A549 (cell line): ENCODE data around the gene PNPLA6. TPM values are rescaled to one million over a fixed set of nuclear protein-coding genes. Genes with fewer than 3 reads are reported as not detected.
A peak's percentile ranks its signal among the peaks of the same experiment; 100 is the strongest.

Experiments
- ATAC-seq, 2 experiments: fragments of 200-7000 bp in 1 of 2; fragments of >200 bp in 1 of 2; cut with Nextera tagmentation in 1 of 2; cut with Tn5 transposase in 1 of 2; 3 replicates each; pipeline versions ENCODE4 v1.8.0 to v1.9.1; 2018 to 2020; ENCODE audit warnings: mild to moderate bottlenecking in 1 of 2, moderate library complexity in 1 of 2
- CTCF ChIA-PET: fragments of 300-600 bp; sonication (Branson Sonifier 250); formaldehyde crosslinking; extraction: SDS; loops from one replicate; lab custom pipeline; 2021; ENCODE audit warnings: antibody characterized with exemption, inconsistent platforms; lab: Yijun Ruan, JAX
- POLR2A ChIA-PET: fragments of 350-600 bp; formaldehyde crosslinking; extraction: SDS; loops from one replicate; lab custom pipeline; 2021; ENCODE audit warnings: antibody characterized with exemption, inconsistent platforms; lab: Yijun Ruan, JAX
- DNase-seq, 2 experiments: peaks; one replicate each; pipeline versions ENCODE4 v3.0.0 to v3.0.0-alpha.2; 2011 to 2016; ENCODE audit warnings: low read depth in 1 of 2, low spot score in 1 of 2
- FAIRE-seq: peaks from 2 replicates; lab custom pipeline; 2011; peaks lifted over from hg19 to GRCh38; lab: Jason Lieb, UNC
- H3K27ac ChIP-seq, 2 experiments: fragments of >200 bp; sonication (Bioruptor Twin); formaldehyde crosslinking; 3 replicates each; pipeline ENCODE4 v1.5.1; 2016 to 2017
- H3K4me1 ChIP-seq: fragments of >200 bp; sonication (Bioruptor Twin); formaldehyde crosslinking; 3 replicates; pipeline ENCODE4 v1.6.1; 2016
- H3K4me2 ChIP-seq: fragments of >200 bp; sonication (Bioruptor Twin); formaldehyde crosslinking; 3 replicates; pipeline ENCODE4 v1.6.1; 2016
- H3K4me3 ChIP-seq: fragments of >200 bp; sonication (Bioruptor Twin); formaldehyde crosslinking; 3 replicates; pipeline ENCODE4 v1.5.1; 2016
- H3K9me3 ChIP-seq: fragments of >200 bp; sonication (Bioruptor Twin); formaldehyde crosslinking; 3 replicates; pipeline ENCODE4 v1.6.1; 2016
- CHD2 ChIP-seq: fragments of 150-350 bp; IDR thresholded peaks from 2 replicates; pipeline ENCODE4 v1.6.1; 2014; ENCODE audit warnings: low read length; ENCODE audit not compliant: partially characterized antibody
- CHD4 ChIP-seq: fragments of 200-600 bp; sonication (generic); IDR thresholded peaks from 2 replicates; pipeline ENCODE4 v1.6.1; 2016; ENCODE audit warnings: antibody characterized with exemption, mild to moderate bottlenecking, borderline replicate concordance
- E2F6 ChIP-seq: IDR thresholded peaks from 2 replicates; pipeline ENCODE4 v1.6.1; 2012; ENCODE audit warnings: low read depth, borderline replicate concordance
- FOXS1 ChIP-seq: fragments of 250-450 bp; sonication (Bioruptor Pico); IDR thresholded peaks from 2 replicates; pipeline ENCODE4 v1.5.0; 2020; ENCODE audit warnings: mild to moderate bottlenecking, moderate library complexity
- GATA3 ChIP-seq: IDR thresholded peaks from 2 replicates; pipeline ENCODE4 v1.6.1; 2012; ENCODE audit warnings: borderline replicate concordance
- HDAC2 ChIP-seq: fragments of 200-600 bp; sonication (generic); IDR thresholded peaks from 2 replicates; pipeline ENCODE4 v1.6.1; 2016
- HOXA7 ChIP-seq: fragments of 250-450 bp; sonication (Bioruptor Pico); IDR thresholded peaks from 2 replicates; pipeline ENCODE4 v1.5.0; 2020; ENCODE audit warnings: mild to moderate bottlenecking, moderate library complexity
- HOXB5 ChIP-seq: fragments of 250-450 bp; sonication (Bioruptor Pico); IDR thresholded peaks from 2 replicates; pipeline ENCODE4 v1.5.0; 2020; ENCODE audit warnings: mild to moderate bottlenecking, moderate library complexity
- JUN ChIP-seq, 2 experiments: fragments of >200 bp; sonication (Bioruptor Twin); formaldehyde crosslinking; IDR thresholded peaks; 2 replicates in 1 of 2; 3 replicates in 1 of 2; pipeline ENCODE4 v1.6.1; 2016 to 2017
- POLR2A ChIP-seq: IDR thresholded peaks from 2 replicates; pipeline ENCODE4 v1.6.1; 2012; ENCODE audit warnings: mild to moderate bottlenecking, low read length
- RAD21 ChIP-seq, 2 experiments: fragments of >200 bp in 1 of 2; sonication (Bioruptor Twin) in 1 of 2; formaldehyde crosslinking in 1 of 2; IDR thresholded peaks in 1 of 2; conservative IDR thresholded peaks in 1 of 2; 2 replicates in 1 of 2; 3 replicates in 1 of 2; pipeline ENCODE4 v1.6.1; 2012 to 2018; ENCODE audit warnings: inconsistent platforms in 1 of 2
- SMC3 ChIP-seq: fragments of >200 bp; sonication (Bioruptor Twin); formaldehyde crosslinking; IDR thresholded peaks from 3 replicates; pipeline ENCODE4 v1.6.1; 2018; ENCODE audit warnings: inconsistent platforms
- ZSCAN20 ChIP-seq: fragments of 250-450 bp; sonication (Bioruptor Pico); IDR thresholded peaks from 2 replicates; pipeline ENCODE4 v1.8.0; 2022; ENCODE audit warnings: mild to moderate bottlenecking, moderate library complexity
- WGBS: methylation state at CpG from one replicate; pipeline ENCODE4 v1.1.6; 2017; ENCODE audit errors: missing lambda C conversion rate; 5-methylcytosine and 5-hydroxymethylcytosine counted together
- polyA plus RNA-seq, 4 experiments: library from polyadenylated mRNA; depleted of rRNA in 3 of 4; stranded (reverse); fragments of >200 nt; fragmentation: RNase III in 1 of 4; extraction: RNeasy Plus Mini Kit Qiagen cat#74134 plus additional on column Dnase treatment in 1 of 4; gene quantifications; 2 replicates in 3 of 4; 3 replicates in 1 of 4; pipeline ENCODE4 v1.2.3, GENCODE V29; 2011 to 2017
- TF ChIP-seq, protein P1 (sequence below): IDR thresholded peaks from 2 replicates; pipeline ENCODE4 v1.6.1; 2012
- TF ChIP-seq, protein P2 (sequence below): fragments of 200-600 bp; sonication (generic); IDR thresholded peaks from 2 replicates; pipeline ENCODE4 v1.6.1; 2016; ENCODE audit warnings: antibody characterized with exemption, mild to moderate bottlenecking, moderate library complexity
- TF ChIP-seq, protein P3 (sequence below): fragments of >200 bp; sonication (Bioruptor Twin); formaldehyde crosslinking; IDR thresholded peaks from 3 replicates; pipeline ENCODE4 v1.5.1; 2016

PNPLA6 gene
- polyA plus RNA-seq, 2 of the 4 experiments (the other 2 are of a cell fraction) = 17.0 to 58.1 TPM

DNA sequence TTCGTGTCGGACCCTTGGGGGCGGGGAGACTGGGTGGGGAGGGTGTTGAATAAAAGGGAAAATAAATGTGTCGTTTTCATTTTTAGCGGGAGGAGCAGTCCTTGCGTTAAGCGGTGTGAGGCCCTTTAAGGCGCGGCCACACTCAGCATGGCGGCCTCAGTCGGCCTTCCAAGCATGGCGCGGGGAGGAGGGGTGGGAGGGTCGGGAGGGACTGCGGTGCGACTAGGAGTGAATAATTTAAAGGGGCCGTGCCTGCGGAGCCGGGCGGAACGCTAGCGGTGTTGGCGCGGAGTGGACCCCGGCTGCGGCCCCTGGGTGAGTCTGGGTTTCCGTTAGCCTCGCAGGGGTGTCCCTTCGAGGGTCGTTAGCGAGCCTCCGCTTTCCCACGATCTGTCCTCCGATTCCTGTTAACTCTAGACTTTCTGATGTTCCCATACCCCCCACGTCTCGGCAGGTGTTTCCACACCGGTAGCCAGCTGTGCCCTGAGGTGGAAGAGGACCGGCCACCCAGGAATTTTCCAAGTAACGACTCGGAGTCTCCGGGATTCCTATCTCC is 1.5 kb upstream of the PNPLA6 start:
- peak; percentile 86 to 88 for DNase-seq
- peaks cover 11% of the 10 kb centered on the region; the same call in 2 of the 3 replicates for H3K4me1 ChIP-seq
- H3K27ac ChIP-seq = peak overlapping the region; percentile 91 to 95
- FAIRE-seq = no peak
- TF ChIP-seq, protein P1, sequence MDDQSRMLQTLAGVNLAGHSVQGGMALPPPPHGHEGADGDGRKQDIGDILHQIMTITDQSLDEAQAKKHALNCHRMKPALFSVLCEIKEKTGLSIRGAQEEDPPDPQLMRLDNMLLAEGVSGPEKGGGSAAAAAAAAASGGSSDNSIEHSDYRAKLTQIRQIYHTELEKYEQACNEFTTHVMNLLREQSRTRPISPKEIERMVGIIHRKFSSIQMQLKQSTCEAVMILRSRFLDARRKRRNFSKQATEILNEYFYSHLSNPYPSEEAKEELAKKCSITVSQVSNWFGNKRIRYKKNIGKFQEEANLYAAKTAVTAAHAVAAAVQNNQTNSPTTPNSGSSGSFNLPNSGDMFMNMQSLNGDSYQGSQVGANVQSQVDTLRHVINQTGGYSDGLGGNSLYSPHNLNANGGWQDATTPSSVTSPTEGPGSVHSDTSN = peak; percentile 65
- TF ChIP-seq, protein P2, sequence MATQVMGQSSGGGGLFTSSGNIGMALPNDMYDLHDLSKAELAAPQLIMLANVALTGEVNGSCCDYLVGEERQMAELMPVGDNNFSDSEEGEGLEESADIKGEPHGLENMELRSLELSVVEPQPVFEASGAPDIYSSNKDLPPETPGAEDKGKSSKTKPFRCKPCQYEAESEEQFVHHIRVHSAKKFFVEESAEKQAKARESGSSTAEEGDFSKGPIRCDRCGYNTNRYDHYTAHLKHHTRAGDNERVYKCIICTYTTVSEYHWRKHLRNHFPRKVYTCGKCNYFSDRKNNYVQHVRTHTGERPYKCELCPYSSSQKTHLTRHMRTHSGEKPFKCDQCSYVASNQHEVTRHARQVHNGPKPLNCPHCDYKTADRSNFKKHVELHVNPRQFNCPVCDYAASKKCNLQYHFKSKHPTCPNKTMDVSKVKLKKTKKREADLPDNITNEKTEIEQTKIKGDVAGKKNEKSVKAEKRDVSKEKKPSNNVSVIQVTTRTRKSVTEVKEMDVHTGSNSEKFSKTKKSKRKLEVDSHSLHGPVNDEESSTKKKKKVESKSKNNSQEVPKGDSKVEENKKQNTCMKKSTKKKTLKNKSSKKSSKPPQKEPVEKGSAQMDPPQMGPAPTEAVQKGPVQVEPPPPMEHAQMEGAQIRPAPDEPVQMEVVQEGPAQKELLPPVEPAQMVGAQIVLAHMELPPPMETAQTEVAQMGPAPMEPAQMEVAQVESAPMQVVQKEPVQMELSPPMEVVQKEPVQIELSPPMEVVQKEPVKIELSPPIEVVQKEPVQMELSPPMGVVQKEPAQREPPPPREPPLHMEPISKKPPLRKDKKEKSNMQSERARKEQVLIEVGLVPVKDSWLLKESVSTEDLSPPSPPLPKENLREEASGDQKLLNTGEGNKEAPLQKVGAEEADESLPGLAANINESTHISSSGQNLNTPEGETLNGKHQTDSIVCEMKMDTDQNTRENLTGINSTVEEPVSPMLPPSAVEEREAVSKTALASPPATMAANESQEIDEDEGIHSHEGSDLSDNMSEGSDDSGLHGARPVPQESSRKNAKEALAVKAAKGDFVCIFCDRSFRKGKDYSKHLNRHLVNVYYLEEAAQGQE = no peak
- TF ChIP-seq GATA3 (no peak), POLR2A (peak; percentile 28), JUN (IDR thresholded peaks at IDR 0.05) (peak in 1 of 2 experiments; percentile 57; a peak in 2 of 5 replicates)
- peak overlapping the region; percentile 89 for H3K4me3 ChIP-seq
- H3K9me3 ChIP-seq = no peaks in the 10 kb centered on the region
- ChIA-PET POLR2A (interaction anchor here (1.0 to 3.0 kb wide), 2 partner anchors 12 to 28 kb away, joined by 3 to 11 read pairs; partner anchors contain the start of gene MCOLN1), CTCF (interaction anchor here (0.7 to 1.6 kb wide), 2 partner anchors 13 to 147 kb away, joined by 3 to 5 read pairs; partner anchors contain the start of gene TRAPPC5)
- peak overlapping the region; percentile 84 for H3K4me2 ChIP-seq
- peak; percentile 75 to 82 for ATAC-seq
- WGBS = 0% methylated on average over 19 of the region's 41 CpGs

- H3K4me2 ChIP-seq = peak overlapping the region; percentile 84
- ChIA-PET CTCF (interaction anchor here (0.7 to 1.6 kb wide), 2 partner anchors 13 to 146 kb away, joined by 3 to 5 read pairs; partner anchors contain the start of gene TRAPPC5), POLR2A (interaction anchor here (3.0 kb wide), 1 partner anchor 12 kb away, joined by 11 read pairs; the partner anchor contains the start of gene MCOLN1)
- TF ChIP-seq HDAC2 = no peak
- TF ChIP-seq CHD2 = no peak
- TF ChIP-seq SMC3 = no peak
- TF ChIP-seq, protein P3, sequence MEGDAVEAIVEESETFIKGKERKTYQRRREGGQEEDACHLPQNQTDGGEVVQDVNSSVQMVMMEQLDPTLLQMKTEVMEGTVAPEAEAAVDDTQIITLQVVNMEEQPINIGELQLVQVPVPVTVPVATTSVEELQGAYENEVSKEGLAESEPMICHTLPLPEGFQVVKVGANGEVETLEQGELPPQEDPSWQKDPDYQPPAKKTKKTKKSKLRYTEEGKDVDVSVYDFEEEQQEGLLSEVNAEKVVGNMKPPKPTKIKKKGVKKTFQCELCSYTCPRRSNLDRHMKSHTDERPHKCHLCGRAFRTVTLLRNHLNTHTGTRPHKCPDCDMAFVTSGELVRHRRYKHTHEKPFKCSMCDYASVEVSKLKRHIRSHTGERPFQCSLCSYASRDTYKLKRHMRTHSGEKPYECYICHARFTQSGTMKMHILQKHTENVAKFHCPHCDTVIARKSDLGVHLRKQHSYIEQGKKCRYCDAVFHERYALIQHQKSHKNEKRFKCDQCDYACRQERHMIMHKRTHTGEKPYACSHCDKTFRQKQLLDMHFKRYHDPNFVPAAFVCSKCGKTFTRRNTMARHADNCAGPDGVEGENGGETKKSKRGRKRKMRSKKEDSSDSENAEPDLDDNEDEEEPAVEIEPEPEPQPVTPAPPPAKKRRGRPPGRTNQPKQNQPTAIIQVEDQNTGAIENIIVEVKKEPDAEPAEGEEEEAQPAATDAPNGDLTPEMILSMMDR = peak; percentile 16; the same call in 2 of the 3 replicates
- 0 out of 5 replicates have a peak, but pooled peaks of 1 of the 2 experiments have one; percentile 20 for TF ChIP-seq RAD21 (conservative IDR thresholded peaks at IDR 0.05 in 1 of 2, IDR thresholded peaks at IDR 0.05 in 1 of 2)
- TF ChIP-seq E2F6 = no peak
- no peak for TF ChIP-seq ZSCAN20 (CRISPR knock-in tag)
- no peak for TF ChIP-seq FOXS1 (CRISPR knock-in tag)
- peak; percentile 21; the same call in 1 of the 2 replicates for TF ChIP-seq POLR2A
- no peak for TF ChIP-seq HOXA7 (CRISPR knock-in tag)
- TF ChIP-seq HOXB5 = no peak
- no peak for TF ChIP-seq CHD4
- H3K4me1 ChIP-seq = peaks cover 11% of the 10 kb centered on the region; the same call in 2 of the 3 replicates
- peak; percentile 78 to 80 for DNase-seq
- FAIRE-seq = no peak
- peak overlapping the region; percentile 89 for H3K4me3 ChIP-seq
- 1% methylated on average over 13 of the region's 27 CpGs for WGBS
- peak; percentile 77 to 78 for ATAC-seq
- no peaks in the 10 kb centered on the region for H3K9me3 ChIP-seq
- peak overlapping the region; percentile 91 to 95 for H3K27ac ChIP-seq
Measured at GRCh38 chr19:7534531-7535046, 928 bp upstream of the PNPLA6 start.
